Loucy (cell line): ENCODE measurements around the gene EIF4EBP2.

ENCODE experiments used
- H2AFZ ChIP-seq: fragments of 200-600 bp; sonication (generic); 2 replicates; pipeline ENCODE4 v1.6.0; 2016; ENCODE audit warnings: antibody characterized with exemption, mild to moderate bottlenecking, low read length, moderate library complexity
- H3F3A ChIP-seq: fragments of 200-600 bp; 2 replicates; pipeline ENCODE4 v1.6.0; 2016; ENCODE audit warnings: antibody characterized with exemption, low read depth, mild to moderate bottlenecking
- H3K27me3 ChIP-seq: fragments of 200-600 bp; sonication (generic); 2 replicates; pipeline ENCODE4 v1.6.1; 2014; ENCODE audit warnings: low read length, mild to moderate bottlenecking; ENCODE audit not compliant: insufficient read depth, poor library complexity, severe bottlenecking
- H3K36me3 ChIP-seq: fragments of 200-600 bp; sonication (generic); 2 replicates; pipeline ENCODE4 v1.6.1; 2016; ENCODE audit warnings: low read length; ENCODE audit not compliant: insufficient read depth
- H3K4me1 ChIP-seq: fragments of 200-600 bp; sonication (generic); 2 replicates; pipeline ENCODE4 v1.5.1; 2014; ENCODE audit warnings: low read length, mild to moderate bottlenecking; ENCODE audit not compliant: insufficient read depth, poor library complexity, severe bottlenecking
- H3K4me2 ChIP-seq: fragments of 200-600 bp; sonication (generic); 2 replicates; pipeline ENCODE4 v1.6.0; 2014; ENCODE audit warnings: antibody characterized with exemption, low read length, low read depth, mild to moderate bottlenecking; ENCODE audit not compliant: poor library complexity, severe bottlenecking
- H3K4me3 ChIP-seq: fragments of 200-600 bp; sonication (generic); 2 replicates; pipeline ENCODE4 v1.5.1; 2014; ENCODE audit warnings: low read length, mild to moderate bottlenecking, mixed read lengths; ENCODE audit not compliant: poor library complexity, severe bottlenecking
- H3K79me2 ChIP-seq: fragments of 200-600 bp; sonication (generic); 2 replicates; pipeline ENCODE4 v1.6.1; 2014; ENCODE audit warnings: low read length; ENCODE audit not compliant: insufficient read depth
- H3K9ac ChIP-seq: fragments of 200-600 bp; sonication (generic); 2 replicates; pipeline ENCODE4 v1.6.0; 2014; ENCODE audit warnings: mild to moderate bottlenecking, low read depth, low read length, moderate library complexity; ENCODE audit not compliant: poor library complexity, severe bottlenecking
- H3K9me2 ChIP-seq: fragments of 200-600 bp; sonication (generic); replicated peaks from 2 replicates; pipeline ENCODE4 v1.6.1; 2016; ENCODE audit warnings: low read depth, low read length, mixed read lengths
- H3K9me3 ChIP-seq: fragments of 200-600 bp; sonication (generic); 2 replicates; pipeline ENCODE4 v1.6.1; 2014; ENCODE audit warnings: mild to moderate bottlenecking, antibody characterized with exemption, low read length, low read depth; ENCODE audit not compliant: insufficient read depth
- H4K20me1 ChIP-seq: fragments of 200-600 bp; sonication (generic); 2 replicates; pipeline ENCODE4 v1.6.0; 2014; ENCODE audit warnings: antibody characterized with exemption, low read length, mild to moderate bottlenecking; ENCODE audit not compliant: insufficient read depth, poor library complexity, severe bottlenecking
- CTCF ChIP-seq: fragments of 200-600 bp; sonication (generic); conservative IDR thresholded peaks from 2 replicates; pipeline ENCODE4 v1.5.1; 2014; ENCODE audit warnings: mild to moderate bottlenecking, antibody characterized with exemption, low read length
- EZH2phosphoT487 ChIP-seq: fragments of 200-600 bp; IDR thresholded peaks from 2 replicates; pipeline ENCODE4 v1.6.1; 2018; ENCODE audit warnings: antibody characterized with exemption, mild to moderate bottlenecking, moderate library complexity, borderline replicate concordance

The EIF4EBP2 gene

GRCh38 chr10:70360215-70360614 is 43.7 kb upstream of the EIF4EBP2 start:
- Histone ChIP-seq H3K4me2 (no peak overlapping the region), H3K9me2 (no peaks in the 10 kb centered on the region), H2AFZ (no peak overlapping the region), H3K9me3 (no peaks in the 10 kb centered on the region), H4K20me1 (no peaks in the 10 kb centered on the region), H3F3A (no peaks in the 10 kb centered on the region), H3K4me3 (no peak overlapping the region), H3K9ac (no peak overlapping the region), H3K4me1 (peaks cover 8% of the 10 kb centered on the region), H3K27me3 (no peaks in the 10 kb centered on the region), H3K79me2 (no peaks in the 10 kb centered on the region), H3K36me3 (no peaks in the 10 kb centered on the region)
- TF ChIP-seq EZH2phosphoT487 (no peak), CTCF (no peak)

- Histone ChIP-seq H3K27me3 (no peaks in the 10 kb centered on the region), H3F3A (no peaks in the 10 kb centered on the region), H3K4me2 (no peak overlapping the region), H3K4me1 (peaks cover 8% of the 10 kb centered on the region), H3K4me3 (no peak overlapping the region), H3K9me2 (no peaks in the 10 kb centered on the region), H3K9me3 (no peaks in the 10 kb centered on the region), H4K20me1 (no peaks in the 10 kb centered on the region), H3K79me2 (no peaks in the 10 kb centered on the region), H2AFZ (no peak overlapping the region), H3K36me3 (no peaks in the 10 kb centered on the region), H3K9ac (no peak overlapping the region)
- TF ChIP-seq CTCF (no peak), EZH2phosphoT487 (no peak)
Measured at GRCh38 chr10:70362328-70362727, 41.6 kb upstream of the EIF4EBP2 start.

GRCh38 chr10:70363292-70363691 is 40.7 kb upstream of the EIF4EBP2 start:
- Histone ChIP-seq H3K9me3 (no peaks in the 10 kb centered on the region), H3K36me3 (no peaks in the 10 kb centered on the region), H3F3A (no peaks in the 10 kb centered on the region), H3K4me1 (peaks cover 8% of the 10 kb centered on the region), H3K9ac (no peak overlapping the region), H3K4me2 (no peak overlapping the region), H3K4me3 (no peak overlapping the region), H3K9me2 (no peaks in the 10 kb centered on the region), H2AFZ (no peak overlapping the region), H3K27me3 (no peaks in the 10 kb centered on the region), H4K20me1 (no peaks in the 10 kb centered on the region), H3K79me2 (no peaks in the 10 kb centered on the region)
- no peak for TF ChIP-seq EZH2phosphoT487
- TF ChIP-seq CTCF = no peak
